Suppressor macrophage treated with lipopolysaccharide for 1 hour (primary cell): Measurements from ENCODE around the gene KDM4B.

Experiments used
- DNase-seq, 3 donors: peaks; one replicate each; pipeline ENCODE4 v3.0.0-alpha.2; 2020 to 2022

KDM4B gene

GRCh38 chr19:5016781-5017180 lies 47.9 kb downstream of the KDM4B start:
- no peak for DNase-seq

- no peak for DNase-seq
These were observed 48.3 kb downstream of the KDM4B start for GRCh38 chr19:5017235-5017634.

GRCh38 chr19:5018224-5019015 lies 49.5 kb downstream of the KDM4B start:
- no peak for DNase-seq

- DNase-seq = no peak
These were observed 51.5 kb downstream of the KDM4B start for GRCh38 chr19:5020368-5020767.

GRCh38 chr19:5021046-5021445 lies 52.1 kb downstream of the KDM4B start:
- no peak for DNase-seq

GRCh38 chr19:5022066-5022860 lies 53.4 kb downstream of the KDM4B start:
- no peak for DNase-seq

- DNase-seq = no peak
These were observed 54.2 kb downstream of the KDM4B start for GRCh38 chr19:5023128-5023571.

- no peak for DNase-seq
These were observed 55.4 kb downstream of the KDM4B start for GRCh38 chr19:5024282-5024681.

GRCh38 chr19:5025027-5025426 lies 56.1 kb downstream of the KDM4B start:
- no peak for DNase-seq

- DNase-seq = no peak
These were observed 57.9 kb downstream of the KDM4B start for GRCh38 chr19:5026706-5027273.

- no peak for DNase-seq
These were observed 59.4 kb downstream of the KDM4B start for GRCh38 chr19:5028229-5028886.

GRCh38 chr19:5029596-5029995 lies 60.7 kb downstream of the KDM4B start:
- DNase-seq = peak; percentile 70 to 86 (median 73)

GRCh38 chr19:5030136-5030820 lies 61.4 kb downstream of the KDM4B start:
- no peak for DNase-seq

- DNase-seq = no peak
These were observed 61.9 kb downstream of the KDM4B start for GRCh38 chr19:5030822-5031221.

GRCh38 chr19:5031231-5032100 lies 62.6 kb downstream of the KDM4B start:
- DNase-seq = peak; percentile 75 to 85 (median 85)

- DNase-seq = no peak
These were observed 63.4 kb downstream of the KDM4B start for GRCh38 chr19:5032101-5032967.

GRCh38 chr19:5035105-5035761 lies 66.3 kb downstream of the KDM4B start:
- no peak for DNase-seq

- DNase-seq = no peak
These were observed 67.1 kb downstream of the KDM4B start for GRCh38 chr19:5035793-5036697.
